Inflammatory macrophage (primary cell): Measurements from ENCODE around the gene TRMT1.
A peak's percentile ranks its signal among the peaks of the same experiment; 100 is the strongest.
"Not testable (repeated sequence)": the region's sequence is repeated elsewhere in the genome, so short reads cannot be mapped to it uniquely, and the experiment has no call there.

Source experiments
- DNase-seq, 2 donors: peaks; one replicate each; pipeline ENCODE4 v3.0.0-alpha.2; 2020 to 2022
- total RNA-seq, 18 experiments: gene quantifications; one replicate each; lab custom pipeline; 2026; ENCODE audit warnings: mixed read lengths in 6 of 18, inconsistent platforms in 2 of 18; lab: John Stamatoyannopoulos, UW

The TRMT1 gene
- 8.3 to 44.7 (median 25.3) reads per million in 18 experiments for total RNA-seq

DNA sequence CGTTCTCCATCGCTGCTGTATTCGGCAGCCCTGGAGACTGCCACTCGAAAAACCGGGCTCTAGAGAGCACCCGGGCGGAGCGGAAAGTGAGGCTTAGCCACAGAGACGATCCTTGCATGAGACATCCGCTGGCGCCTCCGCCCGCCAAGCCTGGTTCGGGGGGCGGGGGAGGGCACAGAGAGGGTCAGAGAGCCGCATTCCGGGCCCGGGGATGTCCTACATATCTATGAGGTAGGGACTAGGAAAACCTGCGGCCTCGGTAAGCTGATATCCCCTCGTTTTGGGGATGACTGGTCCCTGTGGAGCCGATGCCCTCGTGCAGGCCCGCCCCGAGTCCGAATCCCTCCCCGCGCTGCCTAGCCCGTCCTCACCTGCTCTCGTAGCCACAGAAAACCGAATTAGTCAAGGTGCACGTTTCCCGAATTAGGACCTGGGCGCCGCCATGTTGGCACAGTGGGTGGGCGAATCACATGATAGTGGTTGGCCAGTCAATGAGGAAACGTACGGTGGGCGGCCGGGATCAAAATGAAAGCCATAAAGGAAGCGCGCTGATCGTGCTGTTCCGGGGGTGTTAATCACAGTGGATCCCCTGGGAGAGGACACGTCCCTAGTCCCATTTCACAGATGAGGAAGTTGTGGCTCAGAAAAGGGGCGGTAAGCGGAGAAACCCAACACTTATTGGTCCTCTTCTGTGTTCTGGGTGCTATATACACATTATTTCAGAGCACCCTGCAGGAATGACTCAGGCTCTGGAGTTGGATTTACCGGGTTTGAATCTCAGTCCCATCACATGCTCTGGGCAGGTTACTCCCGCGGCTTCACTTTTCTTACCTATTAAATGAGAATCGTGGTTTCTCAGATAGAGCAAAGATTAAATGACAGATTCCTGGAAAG lies at the start of gene TRMT1:
Gene TRMT1, minus strand, starts transcription at position 459 of the 894 bp plus-strand sequence. Its CDS starts 341 bp downstream, at position 118.
- peak; percentile 97 for DNase-seq

GRCh38 chr19:13166151-13166550 lies 49.6 kb upstream of the TRMT1 start:
- not testable (repeated sequence) for DNase-seq

- no peak for DNase-seq
Measured at GRCh38 chr19:13165162-13165997, 48.8 kb upstream of the TRMT1 start.

GRCh38 chr19:13164343-13165161 lies 48.0 kb upstream of the TRMT1 start:
- DNase-seq: no peak

DNA sequence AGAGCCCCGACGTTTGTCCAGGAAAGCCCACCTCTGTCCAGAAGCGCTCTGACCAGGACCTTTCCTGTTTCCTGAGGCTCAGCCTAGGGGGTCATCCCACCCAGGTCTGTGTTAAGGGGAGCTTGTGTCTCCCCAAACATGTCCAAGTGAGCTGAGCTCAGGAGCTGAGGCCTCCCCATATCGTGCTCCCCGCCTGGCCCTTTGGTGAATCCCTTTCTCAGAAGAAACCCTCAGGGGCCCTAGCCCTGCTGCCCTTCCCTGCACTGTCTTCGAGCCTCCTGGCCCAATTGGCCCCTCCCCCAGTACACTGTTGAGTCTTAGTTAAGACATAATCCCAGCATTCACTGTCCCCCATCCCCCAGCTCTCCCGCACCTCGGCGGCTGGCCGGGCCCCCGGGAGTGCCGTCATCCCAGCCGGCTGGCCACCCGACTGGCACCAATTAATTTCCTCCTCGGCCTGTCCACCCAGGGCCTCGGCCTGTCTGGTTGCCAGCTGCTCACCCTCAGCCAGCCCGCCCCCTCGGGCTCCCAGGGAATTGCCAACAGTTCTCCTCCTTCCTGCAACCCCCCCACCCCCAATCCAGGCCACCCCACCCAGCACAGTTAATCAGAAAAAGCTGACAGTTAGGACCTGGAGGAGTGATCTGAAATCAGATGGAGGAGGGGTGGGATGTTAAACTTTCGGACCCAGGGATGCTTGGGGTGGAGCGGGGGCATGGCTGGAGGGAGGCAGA lies 47.2 kb upstream of the TRMT1 start:
- DNase-seq: peak in 1 of 2 donors; percentile 34

GRCh38 chr19:13162724-13163608 lies 46.4 kb upstream of the TRMT1 start:
- DNase-seq: peak; percentile 96

- DNase-seq: peak; percentile 54 to 75
Measured at GRCh38 chr19:13160557-13160956, 44.0 kb upstream of the TRMT1 start.

GRCh38 chr19:13159713-13160112 lies 43.2 kb upstream of the TRMT1 start:
- no peak for DNase-seq

GRCh38 chr19:13155472-13156359 lies 39.2 kb upstream of the TRMT1 start:
- peak; percentile 58 to 74 for DNase-seq

- peak; percentile 23 to 40 for DNase-seq
Measured at GRCh38 chr19:13154911-13155471, 38.5 kb upstream of the TRMT1 start.

GRCh38 chr19:13154241-13154778 lies 37.8 kb upstream of the TRMT1 start:
- peak; percentile 97 to 99 for DNase-seq

- peak; percentile 35 to 44 for DNase-seq
Measured at GRCh38 chr19:13153569-13154240, 37.2 kb upstream of the TRMT1 start.

- DNase-seq: peak; percentile 97 to 98
Measured at GRCh38 chr19:13152974-13153568, 36.5 kb upstream of the TRMT1 start.

GRCh38 chr19:13152356-13152973 lies 35.9 kb upstream of the TRMT1 start:
- no peak for DNase-seq

- peak; percentile 98 to 99 for DNase-seq
Measured at GRCh38 chr19:13151605-13152355, 35.2 kb upstream of the TRMT1 start.

DNA sequence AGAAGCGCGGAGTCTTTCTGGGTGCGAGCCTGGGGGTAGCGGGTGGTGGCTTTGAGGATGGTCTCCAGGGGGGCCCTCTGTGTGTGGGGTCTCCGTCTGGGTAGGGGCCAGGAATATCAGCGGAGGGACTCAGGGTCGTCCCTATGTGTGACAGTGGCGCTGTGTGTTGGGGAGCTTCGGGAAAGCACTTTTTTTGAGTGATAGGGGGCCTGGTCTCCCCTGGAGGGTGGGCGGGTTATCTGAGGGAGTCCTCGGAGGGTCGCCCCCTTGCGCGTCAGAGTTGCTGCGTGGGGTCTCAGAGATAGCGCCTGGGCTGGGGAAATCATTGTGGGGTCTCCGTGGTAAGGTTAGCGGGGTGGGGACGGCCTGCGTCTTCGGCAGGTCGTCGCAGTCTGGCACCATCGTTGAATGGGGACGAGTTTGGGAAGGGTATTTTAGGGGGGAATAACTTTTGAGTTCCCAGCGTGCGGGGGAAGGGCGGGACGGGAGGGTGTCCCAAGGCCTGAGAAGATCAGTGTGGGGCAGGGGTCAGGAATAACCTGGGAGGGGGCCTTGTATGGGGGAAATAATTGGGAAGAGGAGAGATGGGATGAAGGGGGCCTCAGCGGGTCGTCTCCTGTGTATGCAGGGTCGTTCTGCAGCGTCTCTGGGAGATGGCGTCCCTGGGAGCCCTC lies 34.5 kb upstream of the TRMT1 start:
- DNase-seq: no peak
